Esophagus muscularis mucosa (tissue), 3 donors: ENCODE data around the gene PPARG.

Source experiments
- CTCF ChIP-seq, 3 experiments: fragments of 200-600 bp in 2 of 3; fragments of 450-650 bp in 1 of 3; sonication (generic) in 2 of 3; IDR thresholded peaks; one replicate each; pipeline ENCODE4 v1.5.1; 2017 to 2019; ENCODE audit warnings: antibody characterized with exemption in 3 of 3, mild to moderate bottlenecking in 2 of 3, moderate library complexity in 1 of 3
- POLR2A ChIP-seq: fragments of 450-650 bp; IDR thresholded peaks from one replicate; pipeline ENCODE4 v1.6.1; 2017; ENCODE audit warnings: antibody characterized with exemption, moderate library complexity, mild to moderate bottlenecking, low read depth

GRCh38 chr3:12367346-12367745 lies 78.5 kb downstream of the PPARG start:
- TF ChIP-seq CTCF (IDR thresholded peaks at IDR 0.05) = no peak
- TF ChIP-seq POLR2A = no peak
